Osteoblast (primary cell): ENCODE measurements around the gene NCAM1. TPM values are rescaled to one million over a fixed set of nuclear protein-coding genes. Genes with fewer than 3 reads are reported as not detected.

Source experiments
- DNase-seq: peaks from one replicate; pipeline ENCODE4 v3.0.0; 2011; ENCODE audit warnings: low spot score, mixed read lengths; ENCODE audit not compliant: insufficient read length; ENCODE audit errors: missing footprints
- H2AFZ ChIP-seq: 2 replicates; pipeline ENCODE4 v1.6.0; 2011; ENCODE audit warnings: mild to moderate bottlenecking, low read length
- H3K27ac ChIP-seq: 2 replicates; pipeline ENCODE4 v1.5.1; 2011; ENCODE audit warnings: mild to moderate bottlenecking, low read depth, low read length, moderate library complexity
- H3K27me3 ChIP-seq: 2 replicates; pipeline ENCODE4 v1.6.0; 2012; ENCODE audit warnings: mild to moderate bottlenecking, control low read depth, inconsistent platforms, low read length, moderate library complexity; ENCODE audit not compliant: insufficient read depth
- H3K36me3 ChIP-seq: 2 replicates; pipeline ENCODE4 v1.5.1; 2011; ENCODE audit warnings: mild to moderate bottlenecking, low read length, control low read depth, moderate library complexity; ENCODE audit not compliant: insufficient read depth
- H3K4me1 ChIP-seq: 2 replicates; pipeline ENCODE4 v1.5.1; 2011; ENCODE audit warnings: mild to moderate bottlenecking, low read length, control low read depth, moderate library complexity; ENCODE audit not compliant: insufficient read depth
- H3K4me2 ChIP-seq: 2 replicates; pipeline ENCODE4 v1.6.0; 2011; ENCODE audit warnings: mild to moderate bottlenecking, low read length; ENCODE audit not compliant: insufficient read depth
- H3K4me3 ChIP-seq: fragments of 200-600 bp; sonication (generic); 3 replicates; pipeline ENCODE4 v1.5.1; 2012; ENCODE audit warnings: mild to moderate bottlenecking, low read length, inconsistent platforms; ENCODE audit not compliant: insufficient read depth
- H3K79me2 ChIP-seq: 2 replicates; pipeline ENCODE4 v1.6.0; 2012; ENCODE audit warnings: mild to moderate bottlenecking, low read length, control low read depth, inconsistent platforms; ENCODE audit not compliant: insufficient read depth
- H3K9me3 ChIP-seq: 2 replicates; pipeline ENCODE4 v1.5.1; 2011; ENCODE audit warnings: low read depth, low read length, control low read depth
- H4K20me1 ChIP-seq: 2 replicates; pipeline ENCODE4 v1.6.0; 2012; ENCODE audit warnings: mild to moderate bottlenecking, low read length, control low read depth; ENCODE audit not compliant: insufficient read depth
- total RNA-seq: library from RNA; depleted of rRNA; stranded (reverse); fragments of >200 nt; gene quantifications from 2 replicates; pipeline ENCODE4 v1.2.3, GENCODE V29; 2012
- TF ChIP-seq, protein P1 (sequence below): IDR thresholded peaks from 2 replicates; pipeline ENCODE4 v1.5.1; 2011; ENCODE audit warnings: mild to moderate bottlenecking, low read depth, low read length, moderate library complexity; ENCODE audit errors: extremely low read depth

Gene NCAM1
- total RNA-seq, 1 donor: 2.2 TPM

DNA sequence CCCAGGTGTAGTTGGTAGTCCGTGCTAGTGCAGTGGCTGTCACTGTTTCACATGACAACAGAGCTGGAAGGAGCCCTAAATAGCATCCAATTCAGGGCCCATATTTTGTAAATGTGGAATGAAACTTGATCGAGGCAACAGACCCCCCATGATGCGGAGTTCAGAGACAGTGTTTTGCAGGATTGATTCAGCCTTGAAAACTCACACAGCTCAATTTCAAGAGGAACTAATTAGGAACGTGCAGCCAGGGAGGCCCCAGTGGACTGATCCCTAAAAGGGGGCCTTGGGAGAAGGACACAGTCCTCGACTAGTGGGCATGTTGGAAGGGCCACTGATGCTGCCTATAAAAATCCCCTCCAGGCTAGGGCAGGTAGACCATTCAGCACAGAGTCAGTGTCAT is 292.2 kb downstream of the NCAM1 start:
- H3K27me3 ChIP-seq: peaks cover 6% of the 10 kb centered on the region
- H3K79me2 ChIP-seq: no peaks in the 10 kb centered on the region
- H3K36me3 ChIP-seq: no peaks in the 10 kb centered on the region
- no peak for DNase-seq
- no peak overlapping the region for H3K27ac ChIP-seq
- H2AFZ ChIP-seq: no peak overlapping the region
- TF ChIP-seq, protein P1, sequence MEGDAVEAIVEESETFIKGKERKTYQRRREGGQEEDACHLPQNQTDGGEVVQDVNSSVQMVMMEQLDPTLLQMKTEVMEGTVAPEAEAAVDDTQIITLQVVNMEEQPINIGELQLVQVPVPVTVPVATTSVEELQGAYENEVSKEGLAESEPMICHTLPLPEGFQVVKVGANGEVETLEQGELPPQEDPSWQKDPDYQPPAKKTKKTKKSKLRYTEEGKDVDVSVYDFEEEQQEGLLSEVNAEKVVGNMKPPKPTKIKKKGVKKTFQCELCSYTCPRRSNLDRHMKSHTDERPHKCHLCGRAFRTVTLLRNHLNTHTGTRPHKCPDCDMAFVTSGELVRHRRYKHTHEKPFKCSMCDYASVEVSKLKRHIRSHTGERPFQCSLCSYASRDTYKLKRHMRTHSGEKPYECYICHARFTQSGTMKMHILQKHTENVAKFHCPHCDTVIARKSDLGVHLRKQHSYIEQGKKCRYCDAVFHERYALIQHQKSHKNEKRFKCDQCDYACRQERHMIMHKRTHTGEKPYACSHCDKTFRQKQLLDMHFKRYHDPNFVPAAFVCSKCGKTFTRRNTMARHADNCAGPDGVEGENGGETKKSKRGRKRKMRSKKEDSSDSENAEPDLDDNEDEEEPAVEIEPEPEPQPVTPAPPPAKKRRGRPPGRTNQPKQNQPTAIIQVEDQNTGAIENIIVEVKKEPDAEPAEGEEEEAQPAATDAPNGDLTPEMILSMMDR: no peak
- no peaks in the 10 kb centered on the region for H3K9me3 ChIP-seq
- no peak overlapping the region for H3K4me3 ChIP-seq
- no peaks in the 10 kb centered on the region for H3K4me1 ChIP-seq
- no peaks in the 10 kb centered on the region for H4K20me1 ChIP-seq
- no peak overlapping the region for H3K4me2 ChIP-seq

DNA sequence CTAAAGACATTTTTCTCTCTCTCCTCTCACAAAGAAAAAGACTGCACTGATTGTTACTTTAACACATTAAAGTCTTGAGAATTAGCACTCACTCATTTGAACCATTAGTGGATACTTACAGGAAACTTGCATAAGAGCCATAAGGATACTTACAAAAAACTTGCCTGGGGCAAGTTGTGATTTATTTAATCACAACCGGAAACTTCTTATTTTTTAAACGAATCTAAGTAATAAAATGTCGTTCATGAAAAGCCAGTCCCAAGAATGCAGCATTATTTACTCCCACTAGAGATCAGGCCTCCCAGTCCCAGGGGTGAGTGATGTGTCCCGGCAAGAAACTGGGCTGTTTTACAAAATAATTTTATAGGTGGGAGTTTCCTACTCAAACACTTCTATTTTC is 293.9 kb downstream of the NCAM1 start:
- Histone ChIP-seq H2AFZ (no peak overlapping the region), H4K20me1 (no peaks in the 10 kb centered on the region), H3K4me1 (no peaks in the 10 kb centered on the region), H3K9me3 (no peaks in the 10 kb centered on the region), H3K4me3 (no peak overlapping the region), H3K27me3 (peaks cover 6% of the 10 kb centered on the region), H3K79me2 (no peaks in the 10 kb centered on the region), H3K27ac (no peak overlapping the region), H3K36me3 (no peaks in the 10 kb centered on the region), H3K4me2 (no peak overlapping the region)
- DNase-seq: no peak
- TF ChIP-seq, protein P1: no peak

DNA sequence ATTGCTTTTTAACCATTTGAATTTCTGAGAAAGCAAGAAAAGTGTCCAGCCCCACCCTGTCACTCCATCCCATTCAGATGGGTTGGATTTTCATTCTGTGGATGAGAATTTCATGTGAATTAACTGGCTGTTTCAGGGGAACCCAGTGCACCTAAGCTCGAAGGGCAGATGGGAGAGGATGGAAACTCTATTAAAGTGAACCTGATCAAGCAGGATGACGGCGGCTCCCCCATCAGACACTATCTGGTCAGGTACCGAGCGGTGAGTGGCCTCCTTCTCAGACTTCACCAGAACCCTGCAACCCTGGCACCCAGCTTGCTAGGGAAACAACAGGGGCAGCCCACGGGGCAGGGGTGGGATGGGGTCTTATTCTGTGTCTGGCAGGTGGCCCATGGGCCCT is 294.5 kb downstream of the NCAM1 start:
- Histone ChIP-seq H3K9me3 (no peaks in the 10 kb centered on the region), H3K4me2 (no peak overlapping the region), H3K27ac (no peak overlapping the region), H4K20me1 (no peaks in the 10 kb centered on the region), H3K4me1 (no peaks in the 10 kb centered on the region), H3K4me3 (no peak overlapping the region), H3K27me3 (peaks cover 6% of the 10 kb centered on the region), H3K36me3 (no peaks in the 10 kb centered on the region), H2AFZ (no peak overlapping the region), H3K79me2 (no peaks in the 10 kb centered on the region)
- DNase-seq: no peak
- TF ChIP-seq, protein P1: no peak

DNA sequence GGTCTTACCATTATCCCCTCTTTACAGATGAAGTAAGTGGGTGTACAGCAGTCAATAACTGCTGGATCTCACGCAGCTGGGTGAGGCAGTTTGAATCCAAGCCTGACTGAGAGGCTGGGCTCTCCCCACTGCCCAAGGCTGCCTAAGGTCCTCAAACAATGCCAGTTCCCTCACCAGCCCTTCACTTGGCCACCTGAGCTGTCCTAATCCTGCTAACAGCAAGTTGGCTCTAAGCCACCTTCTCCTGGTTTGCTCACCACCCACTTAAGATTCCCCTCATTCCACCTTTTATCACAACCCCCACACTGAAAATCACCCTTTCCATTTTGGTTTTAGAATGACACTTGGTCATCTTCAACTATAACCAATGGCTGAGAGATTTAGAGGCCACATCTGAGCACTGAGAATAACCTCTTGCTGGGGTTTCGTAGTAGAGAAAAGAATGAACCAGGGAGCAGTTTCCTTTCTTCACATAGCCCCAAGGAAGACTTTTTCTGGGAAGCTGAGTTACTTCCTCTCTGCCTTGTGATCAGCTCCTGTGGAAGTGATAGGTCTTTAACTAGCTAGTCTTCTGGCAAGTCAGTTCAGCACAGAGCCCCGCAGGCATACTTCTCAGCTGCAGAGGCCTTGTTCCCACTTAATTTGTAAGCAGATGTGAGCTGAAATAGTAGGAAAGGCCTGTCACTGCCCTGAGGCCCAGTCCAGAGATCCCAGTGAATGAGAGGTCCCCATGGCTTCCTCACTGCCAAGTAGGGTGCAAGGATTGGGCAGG is 295.4 kb downstream of the NCAM1 start:
- Histone ChIP-seq H2AFZ (no peak overlapping the region), H3K27me3 (peaks cover 6% of the 10 kb centered on the region), H4K20me1 (no peaks in the 10 kb centered on the region), H3K9me3 (no peaks in the 10 kb centered on the region), H3K36me3 (no peaks in the 10 kb centered on the region), H3K79me2 (no peaks in the 10 kb centered on the region), H3K4me3 (no peak overlapping the region), H3K4me2 (no peak overlapping the region), H3K4me1 (no peaks in the 10 kb centered on the region), H3K27ac (no peak overlapping the region)
- no peak for DNase-seq
- TF ChIP-seq, protein P1: no peak
